ENCODE data around the gene LACRT.

GRCh38 chr12:54592316-54592715 is 42.4 kb downstream of the LACRT start:
- TF ChIP-seq BHLHE40 (IDR thresholded peaks at IDR 0.05; ENCODE audit: borderline replicate concordance) = no peak
- no peak for TF ChIP-seq FOXM1 (IDR thresholded peaks at IDR 0.05; ENCODE audit: borderline replicate concordance)
- no peak for TF ChIP-seq CTBP1 (IDR thresholded peaks at IDR 0.05; ENCODE audit: borderline replicate concordance)
- TF ChIP-seq FOXA1 (IDR thresholded peaks at IDR 0.05) = no peak
- no peak for TF ChIP-seq FOXK2 (IDR thresholded peaks at IDR 0.05)
- TF ChIP-seq ZNF384 (IDR thresholded peaks at IDR 0.05) = no peak
- no peak for TF ChIP-seq TARDBP (IDR thresholded peaks at IDR 0.05)
- TF ChIP-seq SP1 (IDR thresholded peaks at IDR 0.05) = no peak
- no peak for TF ChIP-seq ELF4 (IDR thresholded peaks at IDR 0.05)
- TF ChIP-seq NFRKB (IDR thresholded peaks at IDR 0.05) = no peak
- no peak for TF ChIP-seq L3MBTL2 (conservative IDR thresholded peaks at IDR 0.05)
